LNCaP clone FGC (cell line): ENCODE data around the gene PFKP.

ENCODE experiments used
- DNase-seq: peaks from one replicate; pipeline ENCODE4 v3.0.0-alpha.2; 2011; ENCODE audit warnings: low read depth
- H3K4me3 ChIP-seq: 2 replicates; pipeline ENCODE4 v1.5.1; 2011; ENCODE audit warnings: mild to moderate bottlenecking, low read depth, low read length, control low read depth
- TF ChIP-seq, protein P1 (sequence below): IDR thresholded peaks from 2 replicates; pipeline ENCODE4 v1.5.1; 2012; ENCODE audit warnings: mild to moderate bottlenecking; ENCODE audit not compliant: control insufficient read depth, insufficient read depth; ENCODE audit errors: extremely low read depth

PFKP gene

GRCh38 chr10:3076138-3076537 is 8.8 kb downstream of the PFKP start:
- no peak overlapping the region for H3K4me3 ChIP-seq
- DNase-seq: no peak
- TF ChIP-seq, protein P1, sequence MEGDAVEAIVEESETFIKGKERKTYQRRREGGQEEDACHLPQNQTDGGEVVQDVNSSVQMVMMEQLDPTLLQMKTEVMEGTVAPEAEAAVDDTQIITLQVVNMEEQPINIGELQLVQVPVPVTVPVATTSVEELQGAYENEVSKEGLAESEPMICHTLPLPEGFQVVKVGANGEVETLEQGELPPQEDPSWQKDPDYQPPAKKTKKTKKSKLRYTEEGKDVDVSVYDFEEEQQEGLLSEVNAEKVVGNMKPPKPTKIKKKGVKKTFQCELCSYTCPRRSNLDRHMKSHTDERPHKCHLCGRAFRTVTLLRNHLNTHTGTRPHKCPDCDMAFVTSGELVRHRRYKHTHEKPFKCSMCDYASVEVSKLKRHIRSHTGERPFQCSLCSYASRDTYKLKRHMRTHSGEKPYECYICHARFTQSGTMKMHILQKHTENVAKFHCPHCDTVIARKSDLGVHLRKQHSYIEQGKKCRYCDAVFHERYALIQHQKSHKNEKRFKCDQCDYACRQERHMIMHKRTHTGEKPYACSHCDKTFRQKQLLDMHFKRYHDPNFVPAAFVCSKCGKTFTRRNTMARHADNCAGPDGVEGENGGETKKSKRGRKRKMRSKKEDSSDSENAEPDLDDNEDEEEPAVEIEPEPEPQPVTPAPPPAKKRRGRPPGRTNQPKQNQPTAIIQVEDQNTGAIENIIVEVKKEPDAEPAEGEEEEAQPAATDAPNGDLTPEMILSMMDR: no peak

GRCh38 chr10:3077509-3077908 is 10.2 kb downstream of the PFKP start:
- TF ChIP-seq, protein P1: no peak
- H3K4me3 ChIP-seq: no peak overlapping the region
- DNase-seq: no peak

DNA sequence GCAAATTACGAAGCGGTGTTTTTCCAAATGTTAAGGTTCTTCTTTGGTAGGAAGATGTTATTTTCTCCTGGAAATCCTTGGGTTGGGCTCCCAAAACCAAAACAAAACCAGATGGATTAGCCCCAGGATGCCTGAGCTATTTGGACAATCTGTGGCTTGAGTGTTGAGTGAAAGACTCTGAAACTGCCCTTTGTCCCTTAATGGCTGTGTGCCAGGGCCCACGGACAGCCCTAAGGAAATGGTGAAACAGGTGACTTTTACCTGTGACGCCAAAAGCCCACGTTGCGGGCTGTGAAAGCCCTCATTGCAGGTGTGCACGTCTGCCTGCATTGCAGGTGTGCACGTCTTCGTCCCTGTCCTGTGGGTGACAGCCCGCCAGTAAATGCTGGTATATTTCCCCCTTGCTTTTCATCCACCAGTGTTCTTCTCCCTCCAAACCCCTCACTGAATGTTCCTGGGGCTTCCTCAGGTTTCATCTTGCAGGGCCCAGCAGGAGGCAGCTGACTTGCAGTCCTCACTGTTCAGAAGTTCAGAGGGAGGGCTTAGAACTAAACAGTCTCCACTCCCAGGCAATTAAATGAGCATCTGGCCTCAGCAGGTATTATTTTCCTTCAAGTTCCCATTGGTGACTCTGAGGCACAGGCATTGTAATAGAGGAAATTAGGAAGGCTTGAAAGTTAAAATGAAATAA is 10.7 kb downstream of the PFKP start:
- no peak for DNase-seq
- H3K4me3 ChIP-seq: no peak overlapping the region
- TF ChIP-seq, protein P1: no peak

DNA sequence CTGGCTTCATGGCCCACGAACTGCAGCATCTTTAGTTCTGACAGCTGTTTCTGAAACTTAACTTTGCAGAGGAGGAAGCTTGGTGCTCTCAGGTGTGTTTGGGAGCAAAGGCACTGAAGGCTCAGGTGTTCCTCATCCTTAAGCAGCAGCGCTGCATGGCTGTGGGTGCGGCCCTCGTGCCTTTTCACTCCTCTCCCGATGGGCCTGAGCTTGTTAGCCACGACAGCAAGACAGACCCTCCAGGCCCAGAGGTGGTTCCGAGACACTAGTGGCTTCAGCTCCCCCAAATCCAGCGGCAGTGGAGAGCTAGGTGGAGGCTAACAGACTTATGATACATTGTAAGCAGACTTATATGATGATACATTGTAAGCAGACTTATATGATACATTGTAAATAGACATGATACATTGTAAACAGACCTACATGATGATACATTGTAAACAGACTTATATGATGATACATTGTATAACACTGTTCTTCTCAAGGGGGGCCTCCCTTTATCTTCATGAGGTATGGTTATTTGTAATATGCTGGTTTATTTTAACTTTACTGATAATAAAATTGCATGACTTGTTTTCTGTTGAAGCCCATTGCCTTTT is 14.1 kb downstream of the PFKP start:
- TF ChIP-seq, protein P1: no peak

GRCh38 chr10:3082290-3082689 is 14.9 kb downstream of the PFKP start:
- no peak overlapping the region for H3K4me3 ChIP-seq
- TF ChIP-seq, protein P1: no peak
- DNase-seq: no peak

More for the DNA sequence above, 14.1 kb downstream of the PFKP start:
- DNase-seq: no peak
- no peak overlapping the region for H3K4me3 ChIP-seq

GRCh38 chr10:3085785-3086567 is 18.6 kb downstream of the PFKP start:
- DNase-seq: no peak
- H3K4me3 ChIP-seq: no peak overlapping the region
- TF ChIP-seq, protein P1: no peak

- H3K4me3 ChIP-seq: no peak overlapping the region
- TF ChIP-seq, protein P1: no peak
- no peak for DNase-seq
Observed at GRCh38 chr10:3090388-3090787, 23.0 kb downstream of the PFKP start.
